DMS153 treated with DMSO at 0.1 percent for 48 hours (cell line): Measurements from ENCODE around the gene SNRPD3.

ENCODE experiments used
- DNase-seq: peaks from one replicate; lab custom pipeline; 2025; ENCODE audit not compliant: unreplicated experiment; lab: John Stamatoyannopoulos, UW

The SNRPD3 gene

DNA sequence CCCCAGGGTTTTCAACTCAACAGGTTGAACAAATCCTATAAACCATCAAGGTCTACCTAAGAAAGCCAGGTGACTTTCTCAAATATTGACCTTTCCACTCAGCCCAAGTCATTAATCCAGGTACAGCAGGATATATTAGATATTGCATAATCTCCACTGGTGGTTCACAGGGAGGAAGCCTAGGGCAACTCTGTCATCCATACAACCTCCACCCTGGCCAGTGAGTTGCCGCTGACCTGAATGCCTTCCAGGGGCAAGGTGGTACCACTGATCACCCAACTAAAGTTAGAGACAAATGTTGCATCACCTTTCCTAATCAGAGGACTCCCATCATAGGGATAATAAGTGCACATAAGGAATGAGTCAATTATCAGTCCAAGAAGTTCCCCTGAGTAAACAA lies 23.7 kb upstream of the SNRPD3 start:
- DNase-seq: no peak

DNA sequence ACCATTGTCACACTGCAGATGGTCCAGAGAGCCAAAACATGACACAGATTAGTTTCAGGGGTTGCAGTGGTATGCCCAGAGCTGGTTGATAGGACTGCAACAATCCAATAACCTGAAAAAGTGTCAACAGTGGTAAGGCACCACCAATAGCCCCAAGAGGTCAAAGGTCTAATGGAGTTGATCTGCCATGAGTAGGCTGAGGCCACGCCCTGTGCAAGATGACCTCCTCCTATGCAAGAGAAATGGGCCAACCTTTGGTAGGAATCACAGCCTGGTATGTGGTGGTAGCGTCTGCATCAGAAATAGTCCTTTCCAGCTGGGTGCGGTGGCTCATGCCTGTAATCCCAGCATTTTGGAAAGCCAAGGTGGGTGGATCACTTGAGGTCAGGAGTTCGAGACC lies 20.5 kb upstream of the SNRPD3 start:
- no peak for DNase-seq

DNA sequence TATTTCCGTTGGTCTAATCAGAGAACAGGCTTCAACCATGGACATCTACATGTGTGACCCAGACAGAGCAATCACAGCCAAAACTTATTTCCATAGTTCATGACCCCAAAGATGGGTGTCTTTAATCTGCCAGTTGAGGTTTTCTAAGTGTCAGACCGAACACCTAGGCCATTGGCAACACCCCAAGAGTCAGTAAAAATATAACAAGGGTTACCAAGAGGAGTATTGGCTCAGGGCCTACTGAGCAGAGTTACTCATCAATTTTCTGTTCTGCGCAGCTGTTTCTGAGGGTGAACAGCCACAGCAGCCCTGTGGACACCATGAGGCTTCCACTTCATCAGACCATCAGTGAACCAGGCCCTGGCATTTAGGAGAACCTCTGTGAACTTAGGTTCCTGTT lies 19.7 kb upstream of the SNRPD3 start:
- no peak for DNase-seq

DNA sequence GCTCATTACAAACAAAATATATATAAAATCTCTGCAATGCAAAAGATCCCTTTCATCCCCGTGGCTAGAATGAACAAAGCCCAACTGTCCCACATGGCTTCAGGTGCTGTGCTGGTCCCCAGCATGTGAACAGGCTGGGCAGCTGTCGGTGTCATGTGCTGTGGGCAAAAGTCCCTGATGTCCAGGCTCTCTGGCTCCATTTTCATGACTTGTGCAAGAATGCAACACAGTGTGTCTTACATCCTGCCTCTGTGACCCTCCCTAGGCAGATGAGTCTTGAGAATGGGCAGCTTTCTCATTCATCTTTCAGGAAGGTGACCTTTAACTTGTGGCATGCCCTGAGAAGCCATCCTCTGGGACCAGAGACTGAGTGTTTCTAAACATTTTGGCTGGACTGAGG lies 15.3 kb upstream of the SNRPD3 start:
- DNase-seq: no peak

DNA sequence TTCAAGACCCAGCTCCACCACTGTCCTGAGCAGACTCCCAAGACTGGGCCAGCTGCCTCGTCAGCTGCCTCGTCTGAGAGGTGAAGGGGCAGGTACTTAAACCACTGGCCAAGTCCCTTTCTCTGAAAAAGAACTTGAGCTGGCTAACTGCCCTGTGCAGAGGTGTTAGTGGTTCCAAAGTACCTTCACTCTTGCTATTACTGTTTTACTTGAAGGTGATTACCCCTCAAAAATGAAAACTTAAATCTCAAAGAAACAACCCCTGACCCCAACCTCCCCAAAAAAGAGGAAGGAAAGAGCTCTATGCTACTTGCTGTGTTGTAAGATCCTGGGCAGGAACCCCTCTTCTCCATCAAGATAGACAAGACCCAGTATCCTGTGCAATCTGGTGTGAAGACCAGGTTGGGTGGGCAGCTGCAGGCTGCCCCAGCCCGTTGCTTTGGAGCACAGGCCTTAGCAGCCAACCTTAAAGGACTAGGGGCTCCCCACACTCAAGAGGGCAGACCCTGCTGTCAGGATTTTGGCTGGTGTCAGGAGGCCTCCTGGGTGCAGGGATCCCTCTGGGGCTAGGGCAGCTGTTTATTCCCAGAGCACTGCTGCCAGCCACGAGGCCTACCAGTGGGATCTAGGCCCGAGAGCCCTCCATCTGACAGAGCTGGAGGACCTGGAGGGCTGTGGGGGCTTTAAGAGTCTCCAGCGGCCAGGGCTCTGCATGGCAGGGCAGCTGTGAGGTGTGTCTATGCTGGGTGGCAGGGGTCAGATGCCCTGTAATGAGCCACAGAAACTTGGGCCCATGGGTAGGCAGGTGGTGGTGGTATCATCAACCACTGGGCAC lies 13.9 kb upstream of the SNRPD3 start:
- DNase-seq: no peak

DNA sequence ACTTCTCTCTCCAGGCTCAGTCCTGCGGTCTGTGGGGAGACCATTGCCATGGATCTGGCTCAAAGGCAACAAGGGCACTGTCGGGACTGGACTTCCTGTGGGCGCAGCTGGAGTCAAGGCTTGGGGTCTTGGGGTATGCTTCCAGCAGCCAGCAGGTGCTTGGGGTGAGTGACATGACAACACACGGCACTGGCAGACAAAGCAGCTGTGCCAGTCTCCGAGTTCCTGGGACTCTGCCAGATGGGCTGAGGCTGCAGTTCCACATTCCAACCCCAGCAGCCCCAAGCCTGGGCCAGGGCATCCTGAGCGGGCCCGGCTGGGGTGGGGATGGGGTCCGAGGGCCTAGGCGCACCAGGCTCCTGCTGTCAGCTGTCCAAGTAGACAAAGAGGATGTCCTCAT lies 13.2 kb upstream of the SNRPD3 start:
- DNase-seq: no peak

DNA sequence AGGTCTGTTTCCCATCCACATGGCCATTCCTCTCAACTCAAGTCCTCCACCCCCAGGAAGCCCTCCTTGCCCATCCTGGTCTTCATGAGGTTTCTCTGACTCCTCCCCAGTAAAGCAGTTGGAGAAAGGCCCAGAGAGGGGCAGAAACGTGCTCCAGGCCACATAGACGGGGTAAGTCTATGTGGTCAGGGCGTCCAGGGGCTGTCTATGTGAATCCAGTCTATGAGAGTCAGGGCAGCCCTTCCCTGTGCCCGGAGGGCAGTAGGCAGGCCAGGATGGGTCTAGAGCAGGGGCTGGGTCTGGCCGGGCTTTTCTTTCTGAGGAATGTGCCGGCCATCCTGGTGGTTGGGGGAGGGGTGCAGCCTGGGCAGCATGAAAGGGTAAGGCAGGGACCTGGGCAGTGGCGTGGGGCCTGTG lies 12.6 kb upstream of the SNRPD3 start:
- DNase-seq: no peak

DNA sequence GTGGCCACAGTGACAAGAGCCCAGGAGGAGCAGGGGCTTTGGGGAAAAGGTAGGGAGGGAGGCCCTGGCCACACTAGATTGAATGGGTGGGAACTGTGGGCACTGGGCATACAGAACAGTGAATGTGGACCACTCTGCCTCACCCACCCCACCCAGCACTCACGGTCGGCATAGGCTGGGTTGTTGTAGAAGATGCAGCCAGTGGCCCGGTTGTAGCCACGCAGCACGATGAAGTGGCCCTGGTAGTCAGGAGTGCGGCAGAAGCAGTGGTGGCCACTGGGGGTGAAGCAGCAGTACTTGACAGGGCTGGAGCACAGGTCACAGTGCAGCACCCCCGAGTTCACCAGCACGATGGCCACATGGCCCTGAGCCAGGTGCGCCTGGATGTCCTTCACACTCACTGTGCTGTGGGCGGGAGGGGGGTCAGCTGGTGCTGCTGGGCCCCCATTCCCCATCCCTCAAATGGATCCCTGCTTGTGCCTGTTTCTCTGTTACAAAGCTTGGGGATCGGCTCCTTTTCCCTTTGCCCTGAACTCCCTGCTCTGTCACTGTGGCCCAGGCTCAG lies 12.0 kb upstream of the SNRPD3 start:
- DNase-seq: no peak

DNA sequence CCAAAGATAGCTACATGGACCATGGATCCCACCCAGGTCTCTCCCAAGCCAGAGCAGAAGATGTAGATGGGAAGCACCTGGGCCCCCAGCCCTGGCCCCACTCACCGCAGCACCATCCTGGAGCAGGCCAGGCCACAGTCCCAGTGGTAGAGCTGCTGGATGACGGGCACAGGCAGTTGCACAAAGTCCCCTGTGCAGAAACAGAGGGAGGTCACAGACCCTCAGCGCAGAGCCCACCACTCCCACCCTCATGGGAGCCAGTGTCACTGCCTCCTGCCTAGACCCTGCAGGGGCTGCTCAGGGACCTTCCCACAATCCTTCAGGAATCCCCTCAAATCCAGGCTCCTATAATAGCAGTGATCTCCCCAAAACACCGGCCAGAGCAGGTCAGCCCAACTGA lies 7.0 kb upstream of the SNRPD3 start:
- no peak for DNase-seq

DNA sequence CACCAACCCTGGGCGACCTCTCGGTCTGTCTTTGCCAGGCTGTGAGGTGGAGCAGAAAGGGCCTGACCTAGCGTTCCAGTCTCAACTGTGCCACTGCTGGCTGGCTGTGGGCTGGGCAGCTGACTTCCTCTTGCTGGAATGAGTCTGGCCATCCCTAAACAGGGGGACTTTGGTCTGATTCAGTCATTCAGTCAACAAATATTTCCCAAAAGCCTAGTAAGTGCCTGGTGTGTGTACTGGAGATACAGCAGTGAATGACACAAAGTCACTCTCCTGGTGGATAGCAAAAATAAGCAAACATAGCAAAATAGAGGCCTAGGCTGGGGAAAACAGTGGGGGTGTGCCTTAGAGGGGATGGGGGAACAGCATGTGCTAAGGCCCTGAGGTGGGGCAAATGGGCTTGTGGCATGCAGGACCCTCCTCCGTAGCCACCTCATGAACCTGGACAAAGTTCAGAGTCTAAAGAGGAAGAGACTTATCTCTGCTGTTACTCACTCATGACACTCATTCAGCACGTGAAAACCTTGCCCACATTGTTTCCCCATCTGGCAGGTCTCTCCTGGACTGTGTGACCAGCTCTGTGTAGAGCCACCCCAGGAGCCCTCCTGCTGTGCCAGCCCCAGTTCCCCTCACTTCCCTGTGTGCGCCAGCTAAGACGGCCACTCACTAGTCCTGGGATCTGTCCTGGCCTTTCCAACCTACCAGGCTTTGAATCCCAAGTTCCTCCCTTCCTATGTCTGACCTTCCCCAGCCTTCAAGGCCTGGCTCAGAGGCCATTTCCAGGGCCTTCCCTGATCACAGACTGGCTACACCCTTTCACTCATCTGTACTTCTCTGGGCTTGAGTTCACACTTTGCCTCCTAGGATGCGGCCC lies 5.5 kb upstream of the SNRPD3 start:
- DNase-seq: no peak

DNA sequence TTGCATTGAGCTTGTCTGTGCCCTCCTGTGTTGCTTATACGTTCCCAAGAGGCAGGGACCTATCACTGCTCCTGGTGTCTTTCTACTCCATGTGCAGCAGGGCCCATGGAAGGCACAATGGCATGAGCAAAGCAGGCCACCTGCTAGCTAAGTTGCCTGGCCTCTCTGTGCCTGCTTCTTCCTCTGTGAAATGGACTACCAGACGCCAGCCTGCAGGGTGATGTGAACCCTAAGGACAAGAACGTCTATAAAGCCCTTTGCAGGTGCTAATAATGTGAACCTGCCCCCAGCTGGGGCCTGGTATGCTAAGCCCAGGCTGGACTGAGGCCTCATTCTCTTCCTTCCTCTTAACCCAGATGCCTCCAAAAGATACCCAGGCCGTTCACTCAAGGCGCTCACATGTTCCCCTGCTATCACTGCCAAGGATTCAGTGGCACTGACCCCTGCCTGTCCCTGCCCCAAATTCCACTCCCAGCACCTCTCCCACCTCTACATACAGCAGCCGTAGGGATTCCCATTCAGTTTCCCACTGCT lies 4.8 kb upstream of the SNRPD3 start:
- DNase-seq: no peak

DNA sequence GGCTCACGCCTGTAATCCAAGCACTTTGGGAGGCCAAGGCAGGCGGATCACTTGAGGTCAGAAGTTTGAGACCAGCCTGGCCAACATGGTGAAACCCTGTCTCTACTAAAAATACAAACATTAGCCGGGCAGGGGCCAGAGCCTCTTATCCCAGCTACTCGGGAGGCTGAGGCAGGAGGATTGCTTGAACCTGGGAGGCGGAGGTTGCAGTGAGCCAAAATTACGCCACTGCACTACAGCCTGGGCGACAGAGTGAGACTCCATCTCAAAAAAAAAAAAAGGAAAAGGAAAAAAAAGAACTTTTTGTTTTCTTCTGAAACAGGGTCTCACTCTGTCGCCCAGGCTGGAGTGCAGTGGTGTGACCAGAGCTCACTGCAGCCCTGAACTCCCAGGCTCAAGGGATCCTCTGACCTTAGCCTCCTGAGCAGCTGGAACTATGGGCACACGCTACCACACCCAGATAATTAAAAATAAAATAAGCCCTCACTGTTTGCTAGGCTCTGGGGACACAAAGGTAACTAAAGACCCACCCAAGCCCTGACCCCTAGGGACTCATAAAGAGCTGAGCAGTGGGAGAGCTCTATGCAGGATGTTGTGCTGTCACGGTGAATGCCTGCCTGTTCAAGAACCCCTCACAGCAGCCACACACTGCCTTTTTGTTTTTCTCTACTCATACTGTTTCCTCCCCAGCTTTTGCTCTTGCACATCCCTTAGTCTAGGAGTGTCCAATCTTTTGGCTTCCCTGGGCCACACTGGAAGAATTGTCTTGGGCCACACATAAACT lies 3.1 kb upstream of the SNRPD3 start:
- peak; percentile 69 for DNase-seq

DNA sequence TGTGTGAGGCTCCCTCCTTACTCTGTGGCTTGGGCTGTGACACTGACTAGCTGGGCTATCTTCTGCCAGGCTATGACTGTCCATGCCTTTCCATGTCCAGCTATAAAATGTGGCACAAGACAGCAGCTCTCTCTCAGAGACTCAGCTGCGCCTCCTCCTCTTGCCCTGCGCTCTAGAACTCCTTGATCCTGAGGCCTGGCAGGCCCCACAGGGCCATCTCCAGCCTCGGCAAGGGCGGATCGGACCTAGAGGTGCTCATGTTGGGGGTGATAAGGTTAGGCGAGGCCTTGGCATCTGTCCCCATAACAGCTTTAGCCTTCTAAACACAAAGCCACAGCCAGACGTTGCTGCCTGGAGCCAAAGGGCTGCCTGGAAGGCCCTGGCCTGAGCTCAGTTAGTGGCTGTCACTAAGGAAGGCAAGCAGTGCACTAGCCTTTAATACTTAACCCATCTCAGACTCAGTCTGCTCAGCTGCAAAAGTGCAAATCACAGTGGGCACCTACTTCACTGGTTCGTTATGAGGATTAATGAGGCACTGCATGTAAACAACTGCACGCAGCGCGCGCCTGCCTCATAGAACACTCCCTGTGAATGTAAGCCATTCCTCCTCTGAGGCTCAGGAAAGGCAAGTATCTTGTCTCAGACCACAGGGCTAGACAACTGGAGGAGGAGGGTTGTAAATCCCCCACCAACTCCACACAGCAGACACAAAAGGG lies 2.0 kb upstream of the SNRPD3 start:
- no peak for DNase-seq

DNA sequence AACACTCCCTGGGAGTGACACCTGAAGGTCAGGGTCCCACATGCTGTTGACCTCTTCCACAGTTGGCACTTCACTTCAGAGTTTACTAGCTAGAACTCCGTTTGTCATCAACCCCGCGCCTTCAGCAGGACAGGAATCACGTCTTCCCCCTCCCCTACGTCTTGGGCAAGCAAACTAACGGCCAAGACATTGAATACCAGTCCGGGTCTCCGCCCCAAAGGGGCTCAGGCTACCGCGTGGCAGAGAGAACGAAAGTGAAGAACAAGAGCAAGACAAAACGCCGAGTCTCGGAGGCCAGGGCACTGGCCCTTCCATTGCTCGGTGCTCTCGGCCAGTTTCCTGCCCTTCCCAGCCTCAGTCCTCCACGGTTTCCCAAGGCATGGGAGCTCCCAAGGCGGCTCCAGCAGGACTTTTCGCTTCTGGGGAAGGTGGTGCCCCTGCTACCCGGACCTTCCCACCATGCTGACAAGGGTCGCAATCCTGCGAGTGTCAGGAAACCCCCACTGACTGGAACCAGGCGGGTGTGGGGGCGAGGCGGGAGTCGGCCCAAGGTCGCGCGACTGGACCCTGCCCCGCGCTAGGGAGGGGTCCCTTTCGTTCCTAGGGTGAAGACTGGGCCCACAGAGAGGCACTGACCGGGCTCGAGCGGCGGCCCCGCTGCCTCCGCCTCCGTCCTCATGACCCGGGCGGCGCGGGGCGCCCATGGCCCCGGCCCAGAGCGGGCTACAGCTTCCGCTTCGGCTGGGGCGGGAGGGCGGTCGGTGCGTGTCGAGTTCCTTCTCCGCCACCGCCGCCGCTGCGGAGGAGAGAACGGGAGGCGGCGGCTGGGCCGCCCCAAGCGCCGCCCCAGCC lies 1.3 kb upstream of the SNRPD3 start, which contains the start of gene GUCD1:
Gene GUCD1 (minus strand): TSS at position 826 of the 852 bp plus-strand sequence. CDS start 147 bp downstream, at position 679.
- no peak for DNase-seq

DNA sequence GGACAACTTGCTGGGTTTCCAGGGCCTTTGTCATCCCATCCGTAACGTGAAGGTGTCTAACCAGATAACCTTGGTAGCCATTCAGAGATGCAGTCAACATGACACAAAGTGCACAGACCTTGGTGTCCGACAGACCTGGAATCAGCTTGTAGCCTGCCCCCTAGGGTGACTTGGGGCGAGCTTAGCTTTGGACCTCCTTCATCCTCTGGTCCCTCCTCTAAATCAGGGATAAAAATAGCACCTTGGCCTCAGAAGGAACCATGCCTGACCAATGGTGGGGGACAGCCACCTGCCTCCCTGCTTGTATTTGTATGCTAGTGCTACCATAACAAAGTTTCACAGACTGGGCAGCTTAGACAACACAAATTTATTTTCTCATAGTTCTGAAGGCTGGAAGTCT lies 3.7 kb downstream of the SNRPD3 start:
- DNase-seq: no peak

DNA sequence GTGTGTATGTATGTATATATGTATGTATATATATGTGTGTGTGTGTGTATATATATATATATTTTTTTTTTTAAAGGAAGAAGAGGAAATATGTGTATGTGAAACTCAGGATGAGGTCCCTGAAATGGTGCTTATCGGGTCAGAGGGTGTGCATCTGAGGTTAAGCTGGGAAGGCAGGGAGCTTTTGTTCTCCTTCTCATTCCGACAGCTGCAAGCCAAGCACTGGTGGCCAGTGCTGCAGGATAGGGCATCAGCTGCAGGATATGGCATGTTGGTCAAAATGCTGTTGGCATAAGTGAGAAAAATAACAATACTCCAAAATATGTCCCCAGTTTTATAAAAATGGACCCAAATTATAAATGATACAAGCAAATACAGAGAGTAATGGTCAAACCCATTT lies 7.4 kb downstream of the SNRPD3 start:
- no peak for DNase-seq

DNA sequence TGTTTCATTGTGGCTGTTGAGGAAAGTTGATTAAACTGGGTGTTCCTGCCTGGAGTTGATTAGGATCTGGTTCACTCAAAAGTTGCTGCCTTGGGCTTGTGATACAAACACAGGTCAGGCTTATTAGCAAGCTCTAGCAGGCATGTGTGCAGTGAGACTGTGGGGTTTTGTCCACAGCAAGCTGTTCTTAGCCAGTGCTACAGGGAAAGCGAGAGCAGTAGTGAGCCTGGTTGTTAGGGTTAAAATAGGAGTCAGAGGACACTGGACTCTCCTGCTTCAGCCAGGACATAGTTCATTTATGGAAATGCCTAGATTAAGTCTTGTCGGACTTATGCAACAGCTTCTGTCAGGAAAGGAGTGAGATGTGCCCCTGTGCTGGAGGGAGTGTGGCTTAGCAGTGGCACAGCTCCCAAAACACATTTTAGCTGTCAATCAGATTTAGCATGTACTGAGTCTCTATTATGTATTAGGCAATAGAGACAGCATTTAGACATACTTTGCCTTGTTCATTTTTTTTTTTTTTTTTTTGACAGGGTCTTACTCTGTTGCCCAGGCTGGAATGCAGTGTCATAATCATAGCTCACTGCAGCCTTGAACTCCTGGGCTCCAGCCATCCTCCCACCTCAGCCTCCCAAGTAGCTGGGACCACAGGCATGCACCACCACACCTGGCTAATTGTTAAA lies 8.7 kb downstream of the SNRPD3 start:
- DNase-seq: no peak

DNA sequence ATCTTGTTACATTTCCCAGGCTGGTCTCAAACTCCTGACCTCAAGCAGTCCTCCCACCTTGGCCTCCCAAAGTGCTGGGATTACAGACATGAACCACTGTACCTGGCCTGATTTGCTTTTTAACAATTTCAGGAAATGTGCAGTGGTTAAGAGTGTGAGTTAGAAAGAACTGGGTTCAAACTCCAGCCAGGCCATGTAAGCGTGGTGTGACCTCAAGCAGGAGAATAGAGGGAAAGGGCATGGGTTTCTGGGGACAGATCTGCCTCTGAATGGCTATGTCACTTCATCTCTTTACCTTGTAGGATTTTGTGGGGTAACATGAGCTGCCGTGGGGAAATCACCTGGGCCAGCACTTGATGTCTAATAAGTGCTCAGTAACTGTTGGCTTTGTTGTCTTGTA lies 9.3 kb downstream of the SNRPD3 start:
- DNase-seq: no peak
